DMS79 (cell line): ENCODE results near the gene CSGALNACT2.
"Not testable (repeated sequence)": the region's sequence is repeated elsewhere in the genome, so short reads cannot be mapped to it uniquely, and the experiment has no call there.

ENCODE experiments used
- DNase-seq: peaks from one replicate; lab custom pipeline; 2025; lab: John Stamatoyannopoulos, UW

CSGALNACT2 gene

GRCh38 chr10:43138021-43138756 lies at the start of gene CSGALNACT2:
TSS of gene CSGALNACT2 (plus strand) at chr10:43138445. CDS start at chr10:43155150, 16,705 bp downstream.
- peak; percentile 12 for DNase-seq

GRCh38 chr10:43089519-43089918 lies 48.7 kb upstream of the CSGALNACT2 start:
- DNase-seq: no peak

- no peak for DNase-seq
Observed at GRCh38 chr10:43090188-43090587, 48.1 kb upstream of the CSGALNACT2 start.

- DNase-seq: no peak
Observed at GRCh38 chr10:43090664-43091063, 47.6 kb upstream of the CSGALNACT2 start.

- no peak for DNase-seq
Observed at GRCh38 chr10:43091846-43092245, 46.4 kb upstream of the CSGALNACT2 start.

GRCh38 chr10:43093423-43094076 lies 44.7 kb upstream of the CSGALNACT2 start:
- no peak for DNase-seq

GRCh38 chr10:43094085-43094484 lies 44.2 kb upstream of the CSGALNACT2 start:
- DNase-seq: no peak

GRCh38 chr10:43099339-43099738 lies 38.9 kb upstream of the CSGALNACT2 start:
- not testable (repeated sequence) for DNase-seq

- DNase-seq: no peak
Observed at GRCh38 chr10:43099928-43100327, 38.3 kb upstream of the CSGALNACT2 start.

- DNase-seq: no peak
Observed at GRCh38 chr10:43100366-43100765, 37.9 kb upstream of the CSGALNACT2 start.

GRCh38 chr10:43102063-43102828 lies 36.0 kb upstream of the CSGALNACT2 start:
- no peak for DNase-seq

GRCh38 chr10:43105102-43105955 lies 32.9 kb upstream of the CSGALNACT2 start:
- peak; percentile 32 for DNase-seq

GRCh38 chr10:43105956-43106229 lies 32.4 kb upstream of the CSGALNACT2 start:
- DNase-seq: no peak

GRCh38 chr10:43106256-43107091 lies 31.8 kb upstream of the CSGALNACT2 start:
- DNase-seq: no peak

- DNase-seq: no peak
Observed at GRCh38 chr10:43108951-43109350, 29.3 kb upstream of the CSGALNACT2 start.

GRCh38 chr10:43109671-43110249 lies 28.5 kb upstream of the CSGALNACT2 start:
- no peak for DNase-seq

- no peak for DNase-seq
Observed at GRCh38 chr10:43110338-43111071, 27.7 kb upstream of the CSGALNACT2 start.

GRCh38 chr10:43111101-43111500 lies 27.1 kb upstream of the CSGALNACT2 start:
- no peak for DNase-seq

GRCh38 chr10:43111921-43112607 lies 26.2 kb upstream of the CSGALNACT2 start:
- DNase-seq: no peak

- DNase-seq: no peak
Observed at GRCh38 chr10:43112608-43112961, 25.7 kb upstream of the CSGALNACT2 start.
